PC-3 (cell line): ENCODE data around the gene GLRA3.

Experiments used
- EZH2 ChIP-seq: fragments of 300-600 bp; sonication (generic); IDR thresholded peaks from one replicate; pipeline ENCODE4 v1.6.1; 2017; ENCODE audit warnings: antibody characterized with exemption, mild to moderate bottlenecking, low read length; ENCODE audit not compliant: unreplicated experiment
- EZH2phosphoT487 ChIP-seq: fragments of 300-600 bp; sonication (generic); IDR thresholded peaks from 2 replicates; pipeline ENCODE4 v1.6.1; 2018; ENCODE audit warnings: mild to moderate bottlenecking, antibody characterized with exemption, low read length, borderline replicate concordance
- TF ChIP-seq, protein P1 (sequence below): fragments of 300-600 bp; sonication (generic); conservative IDR thresholded peaks from 2 replicates; pipeline ENCODE4 v1.5.1; 2017; ENCODE audit warnings: antibody characterized with exemption, low read depth, mild to moderate bottlenecking, low read length

DNA sequence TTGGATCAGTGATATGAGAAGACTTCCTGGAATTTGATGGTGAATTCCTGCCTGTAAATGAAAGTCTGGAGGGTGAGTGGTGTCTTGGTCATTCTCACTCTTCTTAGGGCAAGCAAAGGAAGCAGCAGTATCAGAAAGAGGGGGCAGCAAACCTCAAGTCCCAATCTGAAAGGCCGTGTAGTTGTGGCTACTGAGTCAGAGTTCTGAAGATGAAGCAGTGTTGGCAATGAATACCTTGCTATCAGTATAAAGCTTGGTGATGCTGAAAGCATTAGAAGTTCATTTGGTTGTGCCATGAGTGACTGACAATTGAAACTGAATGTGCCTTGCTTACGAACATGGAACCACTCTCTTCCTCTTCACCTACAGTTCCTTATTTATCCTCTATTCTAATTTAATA, 35.0 kb upstream of the GLRA3 start:
- TF ChIP-seq EZH2phosphoT487 (no peak), EZH2 (no peak)
- TF ChIP-seq, protein P1, sequence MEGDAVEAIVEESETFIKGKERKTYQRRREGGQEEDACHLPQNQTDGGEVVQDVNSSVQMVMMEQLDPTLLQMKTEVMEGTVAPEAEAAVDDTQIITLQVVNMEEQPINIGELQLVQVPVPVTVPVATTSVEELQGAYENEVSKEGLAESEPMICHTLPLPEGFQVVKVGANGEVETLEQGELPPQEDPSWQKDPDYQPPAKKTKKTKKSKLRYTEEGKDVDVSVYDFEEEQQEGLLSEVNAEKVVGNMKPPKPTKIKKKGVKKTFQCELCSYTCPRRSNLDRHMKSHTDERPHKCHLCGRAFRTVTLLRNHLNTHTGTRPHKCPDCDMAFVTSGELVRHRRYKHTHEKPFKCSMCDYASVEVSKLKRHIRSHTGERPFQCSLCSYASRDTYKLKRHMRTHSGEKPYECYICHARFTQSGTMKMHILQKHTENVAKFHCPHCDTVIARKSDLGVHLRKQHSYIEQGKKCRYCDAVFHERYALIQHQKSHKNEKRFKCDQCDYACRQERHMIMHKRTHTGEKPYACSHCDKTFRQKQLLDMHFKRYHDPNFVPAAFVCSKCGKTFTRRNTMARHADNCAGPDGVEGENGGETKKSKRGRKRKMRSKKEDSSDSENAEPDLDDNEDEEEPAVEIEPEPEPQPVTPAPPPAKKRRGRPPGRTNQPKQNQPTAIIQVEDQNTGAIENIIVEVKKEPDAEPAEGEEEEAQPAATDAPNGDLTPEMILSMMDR: no peak
